ENCODE data around the gene LCE1A. TPM values are rescaled to one million over a fixed set of nuclear protein-coding genes. Genes with fewer than 3 reads are reported as not detected.

Gene LCE1A
- total and polyA plus RNA-seq, 2 of the 8 experiments (the other 6 are each of a cell fraction or from before 2014, with no cell fraction given) = not detected

DNA sequence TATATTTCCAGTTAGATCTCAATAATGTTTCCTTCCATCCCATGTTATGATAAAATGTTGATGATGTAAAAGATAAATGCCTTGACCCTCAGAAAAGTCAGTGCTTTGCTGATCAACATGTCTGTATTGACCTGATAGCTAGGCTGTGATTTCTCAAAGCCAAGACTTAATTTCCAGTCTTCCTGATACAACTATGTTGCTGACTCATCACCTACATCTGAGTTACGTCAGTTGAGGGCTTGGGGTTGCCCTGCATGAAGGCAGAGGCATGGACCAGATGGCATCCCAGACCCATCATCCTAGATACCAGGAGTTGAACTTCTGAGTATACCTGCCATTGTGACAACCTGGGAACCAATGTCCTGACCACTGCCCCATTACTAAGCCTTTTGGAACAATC, 25.9 kb upstream of the LCE1A start:
- DNase-seq (ENCODE audit: low read depth in 1 of 2, low spot score in 2 of 2) (no peak), FAIRE-seq (no peak)
- H3K4me2 ChIP-seq (ENCODE audit: insufficient read depth in 1 of 2, low read depth in 2 of 2, low read length in 2 of 2) = no peak overlapping the region
- WGBS, 2 experiments (ENCODE audit: extremely low coverage in 1 of 2, insufficient coverage in 1 of 2, insufficient read length in 1 of 2, insufficient replicate concordance in 2 of 2, low coverage in 1 of 2, low lambda C conversion rate in 2 of 2, missing lambda C conversion rate in 1 of 2) = 67% methylated on average over 1 of the region's 1 CpG; no CpG with 5 or more reads in 1 of the 2 experiments
- H3K79me1 ChIP-seq (ENCODE audit: low read depth, low read length) = no peaks in the 10 kb centered on the region
- H2AK5ac ChIP-seq (ENCODE audit: low read depth, low read length) = no peak overlapping the region
- no peak overlapping the region for H3K18ac ChIP-seq (ENCODE audit: extremely low read depth, low read length)
- ChIA-PET POLR2A (ENCODE audit: partially characterized antibody) (no interaction called here), CTCF (ENCODE audit: partially characterized antibody) (interaction anchor here (0.6 kb wide), 1 partner anchor 749 kb away, joined by 3 read pairs; no protein-coding TSS in a partner anchor)
- no peak overlapping the region for H3K4me3 ChIP-seq (ENCODE audit: extremely low read depth in 1 of 4, insufficient read depth in 2 of 4, low read depth in 3 of 4, low read length in 4 of 4)
- no peak overlapping the region for H4K91ac ChIP-seq (replicated peaks; ENCODE audit: insufficient read length, low read length)
- H3K4ac ChIP-seq (replicated peaks; ENCODE audit: insufficient read length, low read depth, low read length) = no peak overlapping the region
- no peak overlapping the region for H2BK120ac ChIP-seq (replicated peaks; ENCODE audit: low read depth, low read length)
- no peak overlapping the region for H3K23ac ChIP-seq (ENCODE audit: insufficient read length)
- no peak overlapping the region for H4K8ac ChIP-seq (ENCODE audit: extremely low read depth, insufficient read depth, low read length)
- no peak overlapping the region for H3K27ac ChIP-seq (ENCODE audit: low read depth, low read length)
- no peaks in the 10 kb centered on the region for H3K79me2 ChIP-seq (ENCODE audit: control insufficient read depth in 1 of 2, insufficient read depth in 2 of 2, low read length in 2 of 2)
- H2BK12ac ChIP-seq (ENCODE audit: low read depth, low read length) = no peak overlapping the region
- H3K9me3 ChIP-seq (ENCODE audit: insufficient read depth in 2 of 2, low read depth in 1 of 2, low read length in 1 of 2) = peaks cover 56 to 77% of the 10 kb centered on the region in 2 experiments
- no peak overlapping the region for H3K9ac ChIP-seq (replicated peaks in 1 of 4; ENCODE audit: extremely low read depth in 1 of 4, low read depth in 3 of 4, low read length in 3 of 4)
- no peak overlapping the region for H4K5ac ChIP-seq (ENCODE audit: insufficient read length, low read depth, low read length)
- H2AFZ ChIP-seq (ENCODE audit: low read length) = no peak overlapping the region
- H4K20me1 ChIP-seq (replicated peaks in 1 of 2; ENCODE audit: control insufficient read depth in 1 of 2, insufficient read depth in 2 of 2, low read length in 2 of 2) = no peaks in the 10 kb centered on the region
- no peak overlapping the region for H2BK5ac ChIP-seq (ENCODE audit: low read depth, low read length)
- H3K27me3 ChIP-seq (replicated peaks in 1 of 4; ENCODE audit: control insufficient read depth in 3 of 4, extremely low read depth in 1 of 4, insufficient read depth in 3 of 4, low read length in 3 of 4) = no peaks in the 10 kb centered on the region
- no peak overlapping the region for H2BK15ac ChIP-seq (ENCODE audit: low read length)
- H3K36me3 ChIP-seq (ENCODE audit: control insufficient read depth in 2 of 4, insufficient read depth in 4 of 4, low read length in 3 of 4) = no peaks in the 10 kb centered on the region
- no peak overlapping the region for H3K56ac ChIP-seq (replicated peaks; ENCODE audit: insufficient read length, low read depth, low read length)
- no peaks in the 10 kb centered on the region for H3K4me1 ChIP-seq (replicated peaks in 1 of 4; ENCODE audit: control insufficient read depth in 3 of 4, insufficient read depth in 4 of 4, low read length in 3 of 4)
- no peak overlapping the region for H3K14ac ChIP-seq (ENCODE audit: insufficient read length)
- no peak overlapping the region for H2BK20ac ChIP-seq (ENCODE audit: low read length)
- H3K23me2 ChIP-seq (ENCODE audit: low read depth, low read length) = no peaks in the 10 kb centered on the region
- TF ChIP-seq TCF12 (IDR thresholded peaks at IDR 0.05; ENCODE audit: low read depth, low read length) = no peak
- TF ChIP-seq CBX8 (IDR thresholded peaks at IDR 0.05; ENCODE audit: borderline replicate concordance, low read depth, low read length) = no peak
- TF ChIP-seq YY1 (IDR thresholded peaks at IDR 0.05; ENCODE audit: low read depth, low read length) = no peak
- TF ChIP-seq EP300 (IDR thresholded peaks at IDR 0.05; ENCODE audit: borderline replicate concordance in 1 of 2, low read depth in 2 of 2, low read length in 2 of 2) = no peak
- no peak for TF ChIP-seq CEBPB (IDR thresholded peaks at IDR 0.05; ENCODE audit: low read depth, low read length)
- no peak for TF ChIP-seq BCL11A (IDR thresholded peaks at IDR 0.05; ENCODE audit: low read depth in 2 of 2, low read length in 2 of 2)
- TF ChIP-seq, protein P1, sequence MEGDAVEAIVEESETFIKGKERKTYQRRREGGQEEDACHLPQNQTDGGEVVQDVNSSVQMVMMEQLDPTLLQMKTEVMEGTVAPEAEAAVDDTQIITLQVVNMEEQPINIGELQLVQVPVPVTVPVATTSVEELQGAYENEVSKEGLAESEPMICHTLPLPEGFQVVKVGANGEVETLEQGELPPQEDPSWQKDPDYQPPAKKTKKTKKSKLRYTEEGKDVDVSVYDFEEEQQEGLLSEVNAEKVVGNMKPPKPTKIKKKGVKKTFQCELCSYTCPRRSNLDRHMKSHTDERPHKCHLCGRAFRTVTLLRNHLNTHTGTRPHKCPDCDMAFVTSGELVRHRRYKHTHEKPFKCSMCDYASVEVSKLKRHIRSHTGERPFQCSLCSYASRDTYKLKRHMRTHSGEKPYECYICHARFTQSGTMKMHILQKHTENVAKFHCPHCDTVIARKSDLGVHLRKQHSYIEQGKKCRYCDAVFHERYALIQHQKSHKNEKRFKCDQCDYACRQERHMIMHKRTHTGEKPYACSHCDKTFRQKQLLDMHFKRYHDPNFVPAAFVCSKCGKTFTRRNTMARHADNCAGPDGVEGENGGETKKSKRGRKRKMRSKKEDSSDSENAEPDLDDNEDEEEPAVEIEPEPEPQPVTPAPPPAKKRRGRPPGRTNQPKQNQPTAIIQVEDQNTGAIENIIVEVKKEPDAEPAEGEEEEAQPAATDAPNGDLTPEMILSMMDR (IDR thresholded peaks at IDR 0.05; ENCODE audit: control extremely low read depth in 1 of 3, insufficient read depth in 1 of 3, low read depth in 1 of 3, low read length in 3 of 3) = no peak
- TF ChIP-seq, protein P2, sequence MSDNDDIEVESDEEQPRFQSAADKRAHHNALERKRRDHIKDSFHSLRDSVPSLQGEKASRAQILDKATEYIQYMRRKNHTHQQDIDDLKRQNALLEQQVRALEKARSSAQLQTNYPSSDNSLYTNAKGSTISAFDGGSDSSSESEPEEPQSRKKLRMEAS (IDR thresholded peaks at IDR 0.05) = no peak
- TF ChIP-seq SRF (IDR thresholded peaks at IDR 0.05; ENCODE audit: low read depth, low read length) = no peak
- TF ChIP-seq RFX5 (IDR thresholded peaks at IDR 0.05; ENCODE audit: borderline replicate concordance, low read depth, low read length) = no peak
- no peak for TF ChIP-seq CHD2 (IDR thresholded peaks at IDR 0.05; ENCODE audit: low read length)
- TF ChIP-seq GTF2F1 (IDR thresholded peaks at IDR 0.05; ENCODE audit: borderline replicate concordance, low read depth, low read length) = no peak
